Measurements from ENCODE around the gene SMC1A.

Gene SMC1A

DNA sequence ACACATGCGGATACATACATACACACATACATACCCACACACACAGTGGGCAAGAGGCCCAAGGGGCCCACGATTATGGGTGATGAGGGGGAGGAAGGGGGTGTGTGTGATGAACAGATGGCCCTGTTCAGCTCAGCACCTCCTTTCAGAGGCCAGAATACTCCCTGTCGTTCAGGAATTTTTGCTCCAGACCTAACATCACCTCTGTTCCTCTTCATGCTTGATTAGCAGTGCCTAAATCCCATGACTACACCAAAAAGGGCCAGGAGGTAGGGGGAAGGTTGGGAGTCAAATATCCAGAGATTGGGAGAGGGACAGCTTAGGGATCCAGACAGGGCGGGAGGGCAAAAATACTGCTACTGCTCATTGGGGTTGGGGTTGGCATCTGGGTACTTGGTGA, 42.7 kb downstream of the SMC1A start:
- H3K4me3 ChIP-seq (ENCODE audit: low read depth, low read length), result no peak overlapping the region
- DNase-seq (ENCODE audit: low read depth), result no peak
- TF ChIP-seq, protein P1, sequence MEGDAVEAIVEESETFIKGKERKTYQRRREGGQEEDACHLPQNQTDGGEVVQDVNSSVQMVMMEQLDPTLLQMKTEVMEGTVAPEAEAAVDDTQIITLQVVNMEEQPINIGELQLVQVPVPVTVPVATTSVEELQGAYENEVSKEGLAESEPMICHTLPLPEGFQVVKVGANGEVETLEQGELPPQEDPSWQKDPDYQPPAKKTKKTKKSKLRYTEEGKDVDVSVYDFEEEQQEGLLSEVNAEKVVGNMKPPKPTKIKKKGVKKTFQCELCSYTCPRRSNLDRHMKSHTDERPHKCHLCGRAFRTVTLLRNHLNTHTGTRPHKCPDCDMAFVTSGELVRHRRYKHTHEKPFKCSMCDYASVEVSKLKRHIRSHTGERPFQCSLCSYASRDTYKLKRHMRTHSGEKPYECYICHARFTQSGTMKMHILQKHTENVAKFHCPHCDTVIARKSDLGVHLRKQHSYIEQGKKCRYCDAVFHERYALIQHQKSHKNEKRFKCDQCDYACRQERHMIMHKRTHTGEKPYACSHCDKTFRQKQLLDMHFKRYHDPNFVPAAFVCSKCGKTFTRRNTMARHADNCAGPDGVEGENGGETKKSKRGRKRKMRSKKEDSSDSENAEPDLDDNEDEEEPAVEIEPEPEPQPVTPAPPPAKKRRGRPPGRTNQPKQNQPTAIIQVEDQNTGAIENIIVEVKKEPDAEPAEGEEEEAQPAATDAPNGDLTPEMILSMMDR (IDR thresholded peaks at IDR 0.05; ENCODE audit: low read depth, low read length), result no peak
- TF ChIP-seq MYC (IDR thresholded peaks at IDR 0.05; ENCODE audit: low read depth, low read length), result no peak
- TF ChIP-seq, protein P2, sequence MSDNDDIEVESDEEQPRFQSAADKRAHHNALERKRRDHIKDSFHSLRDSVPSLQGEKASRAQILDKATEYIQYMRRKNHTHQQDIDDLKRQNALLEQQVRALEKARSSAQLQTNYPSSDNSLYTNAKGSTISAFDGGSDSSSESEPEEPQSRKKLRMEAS (IDR thresholded peaks at IDR 0.05; ENCODE audit: low read depth, low read length), result no peak
- TF ChIP-seq POLR2A (IDR thresholded peaks at IDR 0.05; ENCODE audit: extremely low read depth, insufficient read length), result no peak

DNA sequence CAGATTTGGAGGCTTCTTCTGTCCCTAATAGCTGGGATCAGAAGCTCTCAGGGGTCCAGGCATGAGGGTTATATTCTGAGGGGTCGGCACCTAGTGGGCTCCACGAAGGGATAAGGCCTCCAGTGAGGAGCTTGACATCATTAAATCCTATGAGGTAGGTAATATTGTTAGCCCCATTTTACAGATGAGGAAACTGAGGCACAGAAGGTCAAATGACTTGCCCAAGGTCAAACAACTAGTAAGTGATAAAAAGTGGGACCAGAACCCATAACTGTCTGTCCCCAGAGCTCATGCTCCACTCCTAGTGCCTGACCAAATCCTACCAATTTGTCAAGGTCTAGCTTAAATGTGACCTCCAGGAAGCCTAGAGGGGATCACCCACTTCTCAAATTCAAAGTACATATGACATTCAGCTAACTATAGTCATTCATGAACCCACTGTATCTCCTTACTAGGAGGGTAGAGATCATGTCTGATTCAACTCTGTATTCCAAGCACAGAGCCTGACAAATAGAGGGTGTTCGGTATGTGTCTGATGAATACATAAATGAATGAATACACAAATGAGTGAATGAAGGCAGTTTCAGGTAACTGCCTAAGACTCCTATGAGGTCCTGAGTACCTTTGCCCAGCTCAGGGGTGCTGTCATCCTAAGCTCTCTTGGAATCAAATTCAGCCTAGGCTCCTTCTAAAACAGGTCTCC, 43.3 kb downstream of the SMC1A start:
- DNase-seq (ENCODE audit: low read depth), result no peak
- TF ChIP-seq, protein P2 (IDR thresholded peaks at IDR 0.05; ENCODE audit: low read depth, low read length), result no peak
- TF ChIP-seq, protein P1 (IDR thresholded peaks at IDR 0.05; ENCODE audit: low read depth, low read length), result no peak
- TF ChIP-seq MYC (IDR thresholded peaks at IDR 0.05; ENCODE audit: low read depth, low read length) (no peak), POLR2A (IDR thresholded peaks at IDR 0.05; ENCODE audit: extremely low read depth, insufficient read length) (no peak)

DNA sequence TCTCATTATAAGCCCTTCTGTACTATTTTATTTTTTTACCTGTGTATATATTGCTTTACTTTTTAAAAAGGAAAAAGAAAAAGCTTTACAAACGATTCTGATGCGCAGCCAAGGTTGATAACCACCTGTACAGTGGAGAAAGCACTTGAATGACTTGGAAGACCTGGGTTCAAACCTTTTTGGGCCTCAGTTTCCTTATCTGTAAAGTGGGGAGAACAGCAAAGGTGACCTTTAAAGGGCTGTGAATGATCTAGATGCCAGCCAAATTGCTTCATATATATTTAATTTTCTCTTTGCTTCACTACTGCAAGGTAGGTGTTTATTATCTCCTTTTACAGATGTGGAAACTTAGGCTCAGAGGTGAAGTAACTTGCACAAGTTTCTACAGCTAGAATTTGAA, 45.0 kb downstream of the SMC1A start:
- TF ChIP-seq, protein P1 (IDR thresholded peaks at IDR 0.05; ENCODE audit: low read depth, low read length), result no peak
- TF ChIP-seq MYC (IDR thresholded peaks at IDR 0.05; ENCODE audit: low read depth, low read length), result no peak
- TF ChIP-seq, protein P2 (IDR thresholded peaks at IDR 0.05; ENCODE audit: low read depth, low read length), result no peak
- no peak for TF ChIP-seq POLR2A (IDR thresholded peaks at IDR 0.05; ENCODE audit: extremely low read depth, insufficient read length)
- DNase-seq (ENCODE audit: low read depth), result no peak
- H3K4me3 ChIP-seq (ENCODE audit: low read depth, low read length), result no peak overlapping the region

More for the DNA sequence above, 43.3 kb downstream of the SMC1A start:
- H3K4me3 ChIP-seq (ENCODE audit: low read depth, low read length), result no peak overlapping the region

DNA sequence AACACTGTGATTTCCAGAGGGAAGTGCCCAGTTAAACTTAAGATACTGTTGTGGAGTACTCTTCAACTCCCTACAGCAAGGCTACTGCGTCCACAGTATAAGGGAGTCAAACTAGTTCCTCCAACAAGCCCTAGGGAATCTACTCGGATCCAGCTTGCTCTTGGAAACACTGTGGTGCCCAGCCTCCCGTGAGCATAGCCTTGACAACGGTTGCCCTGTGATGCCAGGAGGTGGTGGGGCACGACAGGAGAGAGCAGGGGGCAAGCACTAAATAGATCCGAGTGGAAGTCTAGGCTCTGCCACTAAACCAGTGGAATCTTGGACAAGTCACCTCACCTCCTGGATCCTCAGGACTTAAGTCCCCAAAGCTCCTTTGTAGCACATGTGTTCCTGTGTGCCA, 45.6 kb downstream of the SMC1A start:
- no peak for DNase-seq (ENCODE audit: low read depth)
- no peak for TF ChIP-seq MYC (IDR thresholded peaks at IDR 0.05; ENCODE audit: low read depth, low read length)
- TF ChIP-seq POLR2A (IDR thresholded peaks at IDR 0.05; ENCODE audit: extremely low read depth, insufficient read length), result no peak
- TF ChIP-seq, protein P1 (IDR thresholded peaks at IDR 0.05; ENCODE audit: low read depth, low read length), result no peak
- TF ChIP-seq, protein P2 (IDR thresholded peaks at IDR 0.05; ENCODE audit: low read depth, low read length), result no peak
- no peak overlapping the region for H3K4me3 ChIP-seq (ENCODE audit: low read depth, low read length)

DNA sequence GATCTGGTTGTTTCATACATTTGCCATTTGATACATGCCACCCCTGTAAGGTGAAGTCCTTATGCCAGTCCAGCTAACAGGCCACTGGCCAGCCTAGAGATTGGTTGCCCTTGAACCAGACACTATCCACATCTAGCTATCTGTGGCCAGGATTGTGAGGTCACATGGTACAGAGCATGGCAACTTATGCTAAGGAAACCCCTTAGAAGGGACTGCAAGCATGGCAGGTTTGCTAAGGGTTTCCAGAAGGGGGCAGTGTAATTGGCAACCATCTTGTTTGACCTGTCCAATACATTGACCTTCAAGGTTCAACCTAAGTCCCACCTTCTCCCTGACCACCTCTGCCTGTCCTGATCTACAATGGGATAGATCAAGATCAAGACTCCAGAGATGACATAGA, 47.5 kb downstream of the SMC1A start:
- DNase-seq (ENCODE audit: low read depth), result peak; percentile 48
- no peak overlapping the region for H3K4me3 ChIP-seq (ENCODE audit: low read depth, low read length)
- TF ChIP-seq, protein P1 (IDR thresholded peaks at IDR 0.05; ENCODE audit: low read depth, low read length), result peak; percentile 25
- TF ChIP-seq MYC (IDR thresholded peaks at IDR 0.05; ENCODE audit: low read depth, low read length) (no peak), POLR2A (IDR thresholded peaks at IDR 0.05; ENCODE audit: extremely low read depth, insufficient read length) (no peak)

All from NB4 (cell line).